Activated naive CD8-positive, alpha-beta T cell treated with anti-CD3 and anti-CD28 coated beads, Interleukin-2, amount 50 U/mL, for 24 hours (primary cell): ENCODE results near the gene CASS4.
"Not testable (repeated sequence)": the region's sequence is repeated elsewhere in the genome, so short reads cannot be mapped to it uniquely, and the experiment has no call there.

ENCODE experiments used
- ATAC-seq: fragments of 150-1000 bp; cut with Tn5 transposase; one replicate; pipeline ENCODE4 v1.10.0; 2021
- DNase-seq: peaks from one replicate; pipeline ENCODE4 v3.0.0; 2021
- H3K27ac Mint-ChIP-seq: one replicate; pipeline ENCODE4 v1.8.0; 2021; ENCODE audit warnings: mild to moderate bottlenecking, mixed read lengths
- H3K27me3 Mint-ChIP-seq: one replicate; pipeline ENCODE4 v1.8.0; 2021; ENCODE audit warnings: mixed read lengths
- H3K36me3 Mint-ChIP-seq: one replicate; pipeline ENCODE4 v1.8.0; 2021; ENCODE audit warnings: low read depth, mixed read lengths
- H3K4me1 Mint-ChIP-seq: one replicate; pipeline ENCODE4 v1.8.0; 2021; ENCODE audit warnings: mixed read lengths
- H3K4me3 Mint-ChIP-seq: one replicate; pipeline ENCODE4 v1.8.0; 2021; ENCODE audit warnings: mild to moderate bottlenecking, moderate library complexity, mixed read lengths
- H3K9me3 Mint-ChIP-seq: one replicate; pipeline ENCODE4 v1.8.0; 2021; ENCODE audit warnings: mixed read lengths

CASS4 gene

GRCh38 chr20:56409956-56410355, 2.1 kb upstream of the CASS4 start:
- H3K27ac Mint-ChIP-seq: no peak overlapping the region

GRCh38 chr20:56411287-56411686, 773 bp upstream of the CASS4 start:
- Mint-ChIP-seq H3K4me3 (peak overlapping the region; percentile 79), H3K27ac (peak overlapping the region; percentile 91), H3K36me3 (peaks cover 40% of the 10 kb centered on the region), H3K4me1 (peaks cover 58% of the 10 kb centered on the region)
- H3K9me3 Mint-ChIP-seq, H3K27me3 Mint-ChIP-seq, ATAC-seq, DNase-seq: not testable (repeated sequence)

More at GRCh38 chr20:56409956-56410355, 2.1 kb upstream of the CASS4 start:
- Mint-ChIP-seq H3K4me3 (no peak overlapping the region), H3K9me3 (no peaks in the 10 kb centered on the region), H3K36me3 (peaks cover 50% of the 10 kb centered on the region), H3K4me1 (peaks cover 52% of the 10 kb centered on the region), H3K27me3 (no peaks in the 10 kb centered on the region)
- no peak for DNase-seq
- ATAC-seq: no peak

GRCh38 chr20:56412473-56412790, 372 bp downstream of the CASS4 start:
- Mint-ChIP-seq H3K9me3 (no peaks in the 10 kb centered on the region), H3K27me3 (no peaks in the 10 kb centered on the region), H3K4me1 (peaks cover 70% of the 10 kb centered on the region), H3K36me3 (peaks cover 31% of the 10 kb centered on the region), H3K4me3 (peak overlapping the region; percentile 79), H3K27ac (peak overlapping the region; percentile 91)
- DNase-seq: no peak
- ATAC-seq: no peak

GRCh38 chr20:56412949-56413348, 889 bp downstream of the CASS4 start:
- Mint-ChIP-seq H3K36me3 (peaks cover 27% of the 10 kb centered on the region), H3K9me3 (no peaks in the 10 kb centered on the region), H3K4me3 (peak overlapping the region; percentile 79), H3K27me3 (no peaks in the 10 kb centered on the region), H3K27ac (peak overlapping the region; percentile 91), H3K4me1 (peaks cover 75% of the 10 kb centered on the region)
- DNase-seq (no peak), ATAC-seq (no peak)

GRCh38 chr20:56414842-56415765, 3.0 kb downstream of the CASS4 start:
- Mint-ChIP-seq H3K36me3 (peaks cover 28% of the 10 kb centered on the region), H3K4me1 (peaks cover 91% of the 10 kb centered on the region), H3K4me3 (peak overlapping the region; percentile 44), H3K27me3 (no peaks in the 10 kb centered on the region), H3K27ac (peak overlapping the region; percentile 78), H3K9me3 (no peaks in the 10 kb centered on the region)
- DNase-seq (peak; percentile 66), ATAC-seq (peak; percentile 62)

- no peak overlapping the region for H3K4me3 Mint-ChIP-seq
- DNase-seq: no peak
- no peak for ATAC-seq
- peaks cover 21% of the 10 kb centered on the region for H3K36me3 Mint-ChIP-seq
- no peaks in the 10 kb centered on the region for H3K27me3 Mint-ChIP-seq
- H3K4me1 Mint-ChIP-seq: peaks cover 97% of the 10 kb centered on the region
- H3K9me3 Mint-ChIP-seq: no peaks in the 10 kb centered on the region
- peak overlapping the region; percentile 94 for H3K27ac Mint-ChIP-seq
These were observed 5.3 kb downstream of the CASS4 start for GRCh38 chr20:56417402-56417801.

- Mint-ChIP-seq H3K4me3 (peak overlapping the region; percentile 72), H3K36me3 (peaks cover 15% of the 10 kb centered on the region), H3K9me3 (no peaks in the 10 kb centered on the region), H3K27ac (peak overlapping the region; percentile 94), H3K4me1 (peaks cover 97% of the 10 kb centered on the region), H3K27me3 (no peaks in the 10 kb centered on the region)
- DNase-seq (no peak), ATAC-seq (no peak)
These were observed 5.9 kb downstream of the CASS4 start for GRCh38 chr20:56417911-56418310.

GRCh38 chr20:56418385-56418861, 6.4 kb downstream of the CASS4 start:
- no peak for DNase-seq
- Mint-ChIP-seq H3K4me1 (peaks cover 95% of the 10 kb centered on the region), H3K27ac (peak overlapping the region; percentile 94), H3K36me3 (peaks cover 12% of the 10 kb centered on the region), H3K9me3 (no peaks in the 10 kb centered on the region), H3K4me3 (peak overlapping the region; percentile 72), H3K27me3 (no peaks in the 10 kb centered on the region)
- ATAC-seq: peak; percentile 57

- H3K27me3 Mint-ChIP-seq: no peaks in the 10 kb centered on the region
- DNase-seq: no peak
- no peaks in the 10 kb centered on the region for H3K9me3 Mint-ChIP-seq
- H3K36me3 Mint-ChIP-seq: peaks cover 7% of the 10 kb centered on the region
- no peak for ATAC-seq
- no peak overlapping the region for H3K4me3 Mint-ChIP-seq
- peaks cover 95% of the 10 kb centered on the region for H3K4me1 Mint-ChIP-seq
- peak overlapping the region; percentile 64 for H3K27ac Mint-ChIP-seq
These were observed 8.0 kb downstream of the CASS4 start for GRCh38 chr20:56420028-56420427.

GRCh38 chr20:56420940-56421688, 9.1 kb downstream of the CASS4 start:
- peak overlapping the region; percentile 73 for H3K27ac Mint-ChIP-seq
- no peaks in the 10 kb centered on the region for H3K27me3 Mint-ChIP-seq
- no peak for ATAC-seq
- peaks cover 7% of the 10 kb centered on the region for H3K36me3 Mint-ChIP-seq
- no peak overlapping the region for H3K4me3 Mint-ChIP-seq
- no peak for DNase-seq
- H3K4me1 Mint-ChIP-seq: peaks cover 89% of the 10 kb centered on the region
- no peaks in the 10 kb centered on the region for H3K9me3 Mint-ChIP-seq

GRCh38 chr20:56422076-56422823, 10.2 kb downstream of the CASS4 start:
- peaks cover 82% of the 10 kb centered on the region for H3K4me1 Mint-ChIP-seq

GRCh38 chr20:56422824-56423189, 10.7 kb downstream of the CASS4 start:
- Mint-ChIP-seq H3K27me3 (no peaks in the 10 kb centered on the region), H3K4me3 (peak overlapping the region; percentile 24)

More at GRCh38 chr20:56422076-56422823, 10.2 kb downstream of the CASS4 start:
- no peak for ATAC-seq
- Mint-ChIP-seq H3K4me3 (peak overlapping the region; percentile 24), H3K9me3 (no peaks in the 10 kb centered on the region), H3K36me3 (peaks cover 7% of the 10 kb centered on the region), H3K27ac (peak overlapping the region; percentile 76), H3K27me3 (no peaks in the 10 kb centered on the region)
- no peak for DNase-seq

GRCh38 chr20:56423211-56423610, 11.2 kb downstream of the CASS4 start:
- ATAC-seq: no peak
- peaks cover 7% of the 10 kb centered on the region for H3K36me3 Mint-ChIP-seq

More at GRCh38 chr20:56422824-56423189, 10.7 kb downstream of the CASS4 start:
- DNase-seq (no peak), ATAC-seq (no peak)
- Mint-ChIP-seq H3K36me3 (peaks cover 7% of the 10 kb centered on the region), H3K9me3 (no peaks in the 10 kb centered on the region), H3K27ac (peak overlapping the region; percentile 76), H3K4me1 (peaks cover 82% of the 10 kb centered on the region)

GRCh38 chr20:56423886-56424285, 11.8 kb downstream of the CASS4 start:
- ATAC-seq: no peak
- Mint-ChIP-seq H3K36me3 (peaks cover 6% of the 10 kb centered on the region), H3K27me3 (no peaks in the 10 kb centered on the region), H3K9me3 (no peaks in the 10 kb centered on the region), H3K4me3 (no peak overlapping the region), H3K27ac (no peak overlapping the region), H3K4me1 (peaks cover 82% of the 10 kb centered on the region)
- DNase-seq: no peak

More at GRCh38 chr20:56423211-56423610, 11.2 kb downstream of the CASS4 start:
- no peak for DNase-seq
- peak overlapping the region; percentile 76 for H3K27ac Mint-ChIP-seq
- peaks cover 82% of the 10 kb centered on the region for H3K4me1 Mint-ChIP-seq
- no peak overlapping the region for H3K4me3 Mint-ChIP-seq
- H3K9me3 Mint-ChIP-seq: no peaks in the 10 kb centered on the region
- no peaks in the 10 kb centered on the region for H3K27me3 Mint-ChIP-seq
